GM12865 (cell line): ENCODE results near the gene ZBTB20.

Source experiments
- DNase-seq: peaks from one replicate; pipeline ENCODE4 v3.0.0; 2010; ENCODE audit warnings: low read depth
- H3K4me3 ChIP-seq: 2 replicates; pipeline ENCODE4 v1.5.1; 2011; ENCODE audit warnings: mild to moderate bottlenecking, low read depth, low read length, control low read depth
- CTCF ChIP-seq: IDR thresholded peaks from 2 replicates; pipeline ENCODE4 v1.5.1; 2011; ENCODE audit warnings: low read length, control low read depth, low read depth, inconsistent platforms; ENCODE audit not compliant: insufficient read depth; ENCODE audit errors: missing control alignments

ZBTB20 gene

GRCh38 chr3:114363554-114364202 lies 783.4 kb downstream of the ZBTB20 start:
- no peak for DNase-seq
- H3K4me3 ChIP-seq = no peak overlapping the region
- TF ChIP-seq CTCF = no peak

- no peak overlapping the region for H3K4me3 ChIP-seq
- TF ChIP-seq CTCF = peak; percentile 20
- peak; percentile 28 for DNase-seq
Observed at GRCh38 chr3:114362815-114363214, 784.3 kb downstream of the ZBTB20 start.

- H3K4me3 ChIP-seq = no peak overlapping the region
- DNase-seq = no peak
Observed at GRCh38 chr3:114361391-114361790, 785.7 kb downstream of the ZBTB20 start.

GRCh38 chr3:114356525-114356924 lies 790.6 kb downstream of the ZBTB20 start:
- no peak for DNase-seq
- no peak for TF ChIP-seq CTCF
- H3K4me3 ChIP-seq = no peak overlapping the region

More at GRCh38 chr3:114361391-114361790, 785.7 kb downstream of the ZBTB20 start:
- no peak for TF ChIP-seq CTCF

- H3K4me3 ChIP-seq = no peak overlapping the region
- TF ChIP-seq CTCF = no peak
- DNase-seq = no peak
Observed at GRCh38 chr3:114356066-114356465, 791.0 kb downstream of the ZBTB20 start.

- DNase-seq = no peak
Observed at GRCh38 chr3:114355653-114356052, 791.4 kb downstream of the ZBTB20 start.

More at GRCh38 chr3:114355653-114356052, 791.4 kb downstream of the ZBTB20 start:
- TF ChIP-seq CTCF = no peak
- H3K4me3 ChIP-seq = no peak overlapping the region
